Measurements from ENCODE around the gene NONO.

DNA sequence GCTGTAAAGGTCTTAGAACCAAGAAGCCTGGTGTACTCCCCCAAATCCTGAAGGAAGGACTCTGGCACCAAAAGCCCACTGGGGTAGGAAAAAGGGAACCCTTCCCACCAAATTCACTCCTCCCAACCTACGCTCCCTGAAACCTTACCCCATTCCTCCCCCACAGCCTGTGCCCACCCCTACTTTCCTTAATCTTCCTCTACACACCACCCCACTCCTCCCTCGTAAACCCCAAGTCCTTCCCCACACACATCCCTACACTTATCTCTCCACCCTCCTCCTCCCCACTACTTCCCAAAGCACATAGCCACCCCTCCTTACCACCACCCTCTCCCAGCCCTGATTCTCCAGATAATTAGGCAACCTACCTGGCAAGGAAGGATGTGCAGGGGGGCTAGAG, 31.2 kb upstream of the NONO start:
- TF ChIP-seq POLR2AphosphoS5 (IDR thresholded peaks at IDR 0.05; ENCODE audit: borderline replicate concordance, low read depth, low read length) = 0 out of 2 replicates have a peak, but pooled peaks have one; percentile 17
- TF ChIP-seq FOXP2 (optimal IDR thresholded peaks at IDR 0.05; ENCODE audit: control extremely low read depth, extremely low read length, insufficient read depth) = no peak
- no peak for TF ChIP-seq EZH2 (IDR thresholded peaks at IDR 0.05)

Measured in SK-N-MC (cell line).